GM19238 (cell line): ENCODE data around the gene NRDE2.
"Not testable (repeated sequence)": the region's sequence is repeated elsewhere in the genome, so short reads cannot be mapped to it uniquely, and the experiment has no call there.

Experiments used
- DNase-seq: peaks from one replicate; pipeline ENCODE4 v3.0.0; 2011; ENCODE audit warnings: low spot score; ENCODE audit not compliant: insufficient read length

NRDE2 gene

DNA sequence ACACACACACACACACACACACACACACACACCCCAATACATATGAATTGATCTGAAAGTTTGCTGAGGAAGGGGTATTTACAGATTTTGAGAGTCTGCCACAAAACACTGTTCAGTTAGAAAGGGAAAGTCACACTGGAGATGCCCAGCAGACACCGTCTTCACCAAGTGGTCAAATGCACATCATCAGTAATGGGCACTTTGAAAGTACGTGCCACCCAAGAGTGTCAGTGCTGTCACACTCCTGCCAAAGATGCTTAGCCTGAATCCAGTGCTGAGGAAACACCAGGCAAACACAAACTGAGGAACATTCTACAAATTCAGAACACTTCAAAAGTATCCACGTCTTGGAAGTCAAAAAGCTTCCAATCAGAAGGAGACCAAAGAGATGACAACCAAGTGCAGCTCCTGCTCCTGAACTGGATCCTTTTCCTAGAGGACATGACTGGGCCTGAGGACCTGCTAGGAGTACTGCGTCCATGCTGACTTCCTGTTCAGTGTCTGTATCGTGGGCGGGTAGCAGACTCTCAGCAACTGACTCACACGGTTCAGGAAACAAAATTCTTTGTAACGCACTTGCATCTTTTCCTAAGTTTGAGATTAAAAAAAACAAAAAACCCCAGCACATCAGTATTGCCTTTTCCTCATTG, 56.8 kb downstream of the NRDE2 start:
- no peak for DNase-seq

DNA sequence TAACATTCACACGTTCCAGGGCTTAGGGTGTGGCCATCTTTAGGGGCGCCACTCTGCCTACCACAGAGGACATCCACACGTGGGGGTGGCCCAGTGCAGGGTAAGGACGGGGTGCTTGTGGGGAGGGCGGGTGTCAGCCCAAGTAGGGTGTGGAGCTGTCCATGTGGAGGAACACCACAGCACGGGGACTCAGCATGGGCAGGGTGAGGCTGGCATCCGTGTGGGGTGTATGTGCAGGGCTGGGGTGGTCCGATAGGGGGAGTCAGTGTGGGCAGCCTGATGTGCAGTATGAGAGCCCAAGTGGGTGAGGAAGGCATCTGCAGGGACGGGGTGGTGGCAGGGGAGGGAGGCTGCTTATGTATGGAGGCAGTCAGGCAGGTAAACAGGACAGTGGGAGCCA, 57.7 kb downstream of the NRDE2 start:
- no peak for DNase-seq

DNA sequence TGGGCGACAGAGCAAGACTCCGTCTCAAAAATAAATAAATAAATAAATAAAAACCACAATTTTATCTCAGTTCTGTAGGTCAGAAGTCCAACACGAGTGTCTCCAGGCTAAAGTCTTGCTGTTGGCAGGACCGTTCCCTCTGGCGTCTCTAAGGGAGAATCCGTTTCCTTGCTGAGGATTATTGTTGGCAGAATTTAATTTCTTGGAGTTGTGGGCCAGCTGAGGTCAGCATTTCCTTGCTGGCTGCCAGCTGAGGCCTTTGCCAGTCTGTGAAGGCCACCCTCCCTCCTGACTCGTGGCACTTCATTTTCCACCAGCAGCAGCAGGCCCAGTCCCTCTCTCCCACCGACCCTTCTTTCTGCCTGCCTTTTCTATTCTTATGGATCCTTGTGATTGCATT, 58.2 kb downstream of the NRDE2 start:
- no peak for DNase-seq

DNA sequence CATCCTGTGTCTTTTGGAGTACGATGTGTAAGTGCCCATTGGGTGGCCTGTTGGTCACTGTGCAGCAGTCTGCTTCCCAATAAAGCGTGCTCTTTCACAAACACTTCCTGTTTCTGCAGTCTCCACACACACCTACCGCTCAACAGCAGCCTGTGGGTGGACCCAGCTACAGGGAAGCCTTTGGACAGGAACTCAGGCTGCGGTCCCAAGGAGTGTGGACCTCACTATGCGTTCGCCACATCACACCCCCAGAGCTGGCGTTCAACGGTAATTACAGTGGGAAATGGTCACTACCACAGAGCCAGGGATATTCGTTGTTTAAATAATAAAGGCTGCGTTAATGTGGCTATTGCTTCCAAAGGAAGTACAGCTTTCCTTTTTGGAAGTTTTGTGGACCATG, 59.2 kb downstream of the NRDE2 start:
- DNase-seq, result no peak

DNA sequence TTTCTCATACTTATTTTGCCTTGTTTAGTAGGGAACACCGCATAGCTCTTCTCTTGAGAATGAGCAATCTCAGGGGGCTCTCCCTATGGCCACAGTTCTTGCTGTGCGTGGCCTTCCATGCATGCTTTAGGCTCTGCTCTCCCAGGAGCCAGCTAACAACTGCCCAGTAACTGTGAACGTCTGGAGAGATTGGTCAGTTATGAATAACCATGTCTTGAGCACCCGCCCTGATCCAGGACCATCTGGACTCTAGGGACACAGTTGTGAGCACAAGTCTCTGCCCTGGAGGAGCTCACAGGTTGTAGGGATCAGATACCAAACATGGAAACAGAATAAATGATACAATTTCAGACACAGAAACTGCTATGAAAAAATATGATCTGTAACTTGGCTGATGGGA, 63.3 kb downstream of the NRDE2 start:
- DNase-seq, result no peak

DNA sequence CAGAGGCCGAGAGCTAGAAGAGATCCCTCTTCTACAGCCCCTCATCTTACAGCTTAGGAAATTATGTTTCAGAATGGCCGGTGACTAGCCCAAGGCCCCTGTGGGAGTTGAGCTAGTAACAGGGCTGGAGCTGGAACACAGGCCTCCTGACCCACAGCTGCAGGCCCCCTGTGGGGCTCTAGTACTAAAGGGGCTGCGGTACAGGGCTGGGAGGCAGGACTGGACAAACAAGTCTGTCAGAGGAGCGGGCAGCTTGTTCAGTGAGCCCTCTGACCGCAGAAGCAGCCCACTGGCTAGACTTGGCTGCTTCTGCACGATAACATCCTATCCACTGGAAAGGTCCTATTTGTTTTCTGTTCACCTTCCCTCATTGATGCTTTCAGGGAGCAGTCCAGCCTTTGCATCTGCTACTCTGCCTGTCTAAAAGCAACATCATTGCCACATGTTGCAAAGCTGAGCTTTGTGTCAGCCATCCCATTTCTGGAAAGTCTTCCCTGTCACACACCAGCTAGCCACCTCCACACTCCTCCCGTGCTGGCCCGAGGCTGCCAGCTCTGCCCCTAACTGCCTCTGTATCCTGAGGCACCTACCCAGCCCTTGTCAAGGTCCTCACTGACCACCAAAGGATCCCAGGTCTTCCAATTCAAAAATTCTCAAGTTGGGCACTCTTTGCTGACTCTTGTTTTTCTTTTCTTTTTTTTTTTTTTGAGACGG, 65.1 kb downstream of the NRDE2 start:
- DNase-seq, result no peak

DNA sequence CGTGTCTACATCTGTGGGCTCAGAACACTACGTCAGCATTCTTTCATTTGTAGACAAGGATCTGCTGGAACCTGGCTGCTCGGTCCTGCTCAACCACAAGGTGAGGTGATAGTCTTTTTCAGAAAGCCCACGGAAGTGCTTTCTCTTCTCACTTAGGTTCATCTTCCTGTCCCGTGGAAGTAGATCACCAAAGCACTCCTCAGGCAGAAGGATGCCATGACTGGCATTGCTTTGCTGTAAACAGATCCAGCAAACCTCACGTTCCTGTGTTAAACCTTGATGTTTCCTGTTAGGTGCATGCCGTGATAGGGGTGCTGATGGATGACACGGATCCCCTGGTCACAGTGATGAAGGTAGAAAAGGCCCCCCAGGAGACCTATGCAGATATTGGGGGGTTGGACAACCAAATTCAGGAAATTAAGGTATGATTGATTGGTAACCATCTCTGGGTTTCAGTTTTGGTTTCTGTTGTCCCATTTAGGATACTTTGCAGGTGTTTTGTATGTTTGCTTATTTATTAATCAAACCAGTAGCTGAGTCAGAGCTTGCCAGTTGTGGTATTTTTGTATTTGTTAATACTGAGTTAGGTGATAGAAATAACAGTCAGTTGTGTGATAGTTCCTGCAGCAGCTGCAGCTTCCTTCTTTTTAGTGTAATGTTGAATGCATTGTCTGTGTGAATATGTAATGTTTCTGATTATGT, 67.8 kb downstream of the NRDE2 start:
- DNase-seq, result no peak

DNA sequence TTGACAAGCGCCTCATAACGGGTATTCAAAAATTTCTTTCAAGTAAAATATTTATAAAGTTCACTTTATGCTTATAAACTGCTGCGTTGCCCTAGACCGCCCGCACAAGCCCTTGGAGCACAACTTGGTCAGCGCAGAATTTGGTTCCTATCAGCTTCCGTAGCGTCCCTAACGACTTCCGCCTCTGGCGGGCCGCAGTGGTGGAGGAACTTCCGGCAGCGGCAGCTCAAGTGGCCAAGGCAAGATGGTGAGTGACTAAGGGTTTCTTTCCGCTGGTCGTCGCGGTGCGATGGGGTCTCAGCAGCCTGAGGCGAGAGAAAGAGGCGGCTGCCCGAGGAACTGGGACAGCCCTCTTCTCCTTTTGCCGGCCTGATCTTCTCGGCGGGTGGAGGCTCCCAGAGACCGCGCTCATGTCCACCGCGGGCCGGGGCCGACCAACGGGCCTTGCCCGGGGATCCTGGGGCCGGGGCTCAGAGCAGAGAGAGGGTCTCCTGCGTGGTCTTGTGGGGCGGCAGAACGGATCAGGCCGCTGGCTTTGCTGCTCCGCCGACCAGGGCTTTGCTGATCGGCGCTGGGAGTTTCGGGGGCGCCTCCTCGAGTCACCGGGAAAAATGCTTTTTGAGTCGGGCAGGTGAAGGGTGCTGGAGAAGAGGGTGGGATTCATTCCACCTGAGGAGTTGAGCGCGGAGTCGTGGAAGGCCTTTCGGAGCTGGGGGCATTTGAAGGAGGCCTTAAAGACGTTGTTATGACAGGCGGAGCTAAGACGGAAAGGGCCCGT, 75.2 kb downstream of the NRDE2 start, which contains the start of gene PSMC1:
Gene PSMC1 (plus strand): TSS at position 200 of the 778 bp plus-strand sequence. CDS start 45 bp downstream, at position 245.
- DNase-seq, result peak; percentile 84

DNA sequence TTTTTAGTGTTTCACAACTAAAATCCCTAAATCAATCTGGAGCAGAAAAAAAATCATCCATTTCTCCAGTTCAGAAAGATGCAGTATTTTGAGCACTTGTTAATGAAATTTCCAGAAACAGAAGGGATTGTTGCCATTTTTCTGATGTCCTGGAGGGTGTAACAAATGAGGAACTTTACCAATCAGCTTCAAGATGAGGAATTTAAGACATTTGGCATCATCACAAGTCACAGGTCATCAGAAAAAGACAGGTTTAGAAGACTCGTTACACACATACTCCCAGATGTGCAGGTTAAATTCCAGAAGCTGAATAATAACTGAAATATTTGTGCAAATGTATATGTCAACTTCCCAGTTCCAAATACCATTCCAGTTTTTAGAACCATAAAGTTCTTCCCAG, 75.9 kb downstream of the NRDE2 start:
- no peak for DNase-seq

DNA sequence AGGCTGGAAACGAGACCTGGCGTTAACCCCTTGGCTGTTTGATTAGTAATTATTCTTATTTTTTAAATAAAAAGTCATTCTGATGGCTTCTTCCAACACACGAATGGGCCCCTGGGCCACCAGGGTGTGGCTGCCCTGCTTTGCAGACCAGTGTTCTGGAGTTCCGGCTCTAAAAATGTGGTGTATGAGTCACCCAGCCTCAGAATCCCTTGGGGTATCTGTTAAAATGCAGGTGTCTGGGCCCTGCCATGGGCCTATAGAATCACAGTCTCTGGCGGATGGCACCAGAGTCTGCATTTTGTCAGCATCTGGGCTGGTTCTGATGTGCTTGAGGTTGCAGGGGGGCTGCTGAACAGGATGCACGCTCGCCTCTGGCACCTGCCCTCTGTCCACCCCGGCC, 77.9 kb downstream of the NRDE2 start:
- no peak for DNase-seq

DNA sequence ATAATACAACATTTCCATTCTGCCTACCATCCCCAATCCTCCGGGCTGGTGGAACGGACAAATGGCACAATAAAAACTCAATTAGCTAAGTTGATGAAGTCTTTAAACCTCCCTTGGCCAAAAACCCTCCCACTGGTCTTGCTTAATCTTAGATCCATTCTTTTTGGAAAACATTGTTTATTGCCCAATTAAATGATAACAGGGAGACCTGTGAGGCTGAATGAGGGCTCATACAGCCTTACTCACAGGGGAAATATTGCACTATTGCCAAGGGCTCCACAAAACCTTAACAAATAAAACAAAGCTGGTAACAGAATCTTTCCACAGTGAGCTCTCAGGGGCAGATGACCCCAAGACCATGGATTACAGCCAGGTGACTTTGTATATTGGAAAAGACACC, 83.1 kb downstream of the NRDE2 start:
- no peak for DNase-seq

DNA sequence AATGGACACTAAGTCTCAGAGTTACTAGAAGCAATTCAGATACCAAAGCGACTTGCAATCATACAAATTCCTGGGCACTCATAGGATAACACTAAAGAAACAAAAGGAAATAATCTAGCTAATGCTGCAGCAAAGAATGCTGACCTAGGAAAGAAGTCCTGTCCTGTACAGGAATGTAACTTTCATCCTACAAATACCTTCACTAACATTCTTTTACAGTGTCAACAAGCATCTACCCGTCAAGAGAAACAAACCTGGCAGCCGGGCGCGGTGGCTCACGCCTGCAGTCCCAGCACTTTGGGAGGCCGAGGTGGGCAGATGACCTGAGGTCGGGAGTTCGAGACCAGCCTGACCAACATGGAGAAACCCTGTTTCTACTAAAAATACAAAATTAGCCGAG, 84.3 kb downstream of the NRDE2 start:
- not testable (repeated sequence) for DNase-seq

DNA sequence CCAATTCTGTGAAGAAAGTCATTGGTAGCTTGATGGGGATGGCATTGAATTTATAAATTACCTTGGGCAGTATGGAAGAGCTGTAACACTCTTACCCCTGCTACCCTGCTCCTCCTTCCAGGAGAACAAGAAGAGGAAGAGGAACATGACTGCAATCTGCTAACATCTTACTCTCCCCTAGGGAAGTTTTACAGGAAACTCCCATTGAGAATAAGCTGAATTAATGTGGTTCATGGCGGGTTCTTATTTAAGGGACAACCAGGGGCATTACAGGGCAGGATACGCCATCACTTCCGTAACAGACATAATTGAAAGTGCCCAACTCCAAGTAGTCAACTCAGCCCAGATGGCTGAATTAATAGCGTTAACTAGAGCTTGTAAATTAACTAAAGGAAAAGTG, 84.8 kb downstream of the NRDE2 start:
- DNase-seq, result no peak

DNA sequence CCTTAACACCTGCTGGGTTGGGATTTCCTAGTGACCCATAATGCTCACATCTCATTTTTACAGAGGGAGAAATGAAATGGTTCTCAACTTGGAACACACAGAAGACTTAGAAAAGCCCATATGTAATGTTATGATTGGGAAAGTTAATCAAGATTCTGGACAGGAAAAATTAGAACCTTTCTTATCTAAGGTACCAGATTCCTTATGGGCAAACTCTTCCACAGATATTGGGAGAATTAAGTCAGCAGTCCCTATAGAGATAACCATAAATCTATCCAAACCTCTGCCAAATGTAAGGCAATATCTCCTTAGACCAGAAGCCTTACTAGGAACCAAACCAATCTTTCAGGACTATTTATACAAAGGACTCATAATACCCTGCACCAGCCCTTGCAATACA, 89.3 kb downstream of the NRDE2 start:
- DNase-seq, result no peak

DNA sequence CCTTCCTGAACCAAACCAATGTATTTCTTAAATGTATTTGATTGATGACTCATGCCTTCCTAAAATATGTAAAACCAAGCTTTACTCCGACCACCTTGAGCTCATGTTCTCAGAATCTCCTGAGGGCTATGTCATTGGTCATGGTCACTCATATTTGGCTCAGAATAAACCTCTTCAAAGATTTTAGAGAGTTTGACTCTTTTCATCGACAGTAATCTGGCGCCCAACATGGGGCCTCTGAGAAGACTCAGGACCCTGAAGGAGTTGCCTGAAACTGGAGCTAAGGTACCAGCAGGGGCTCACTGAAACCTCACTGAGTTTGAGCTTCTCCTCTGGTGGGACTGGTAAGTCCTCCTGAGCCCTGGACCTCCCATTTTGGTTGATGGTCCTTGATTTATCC, 92.6 kb downstream of the NRDE2 start:
- DNase-seq, result no peak

DNA sequence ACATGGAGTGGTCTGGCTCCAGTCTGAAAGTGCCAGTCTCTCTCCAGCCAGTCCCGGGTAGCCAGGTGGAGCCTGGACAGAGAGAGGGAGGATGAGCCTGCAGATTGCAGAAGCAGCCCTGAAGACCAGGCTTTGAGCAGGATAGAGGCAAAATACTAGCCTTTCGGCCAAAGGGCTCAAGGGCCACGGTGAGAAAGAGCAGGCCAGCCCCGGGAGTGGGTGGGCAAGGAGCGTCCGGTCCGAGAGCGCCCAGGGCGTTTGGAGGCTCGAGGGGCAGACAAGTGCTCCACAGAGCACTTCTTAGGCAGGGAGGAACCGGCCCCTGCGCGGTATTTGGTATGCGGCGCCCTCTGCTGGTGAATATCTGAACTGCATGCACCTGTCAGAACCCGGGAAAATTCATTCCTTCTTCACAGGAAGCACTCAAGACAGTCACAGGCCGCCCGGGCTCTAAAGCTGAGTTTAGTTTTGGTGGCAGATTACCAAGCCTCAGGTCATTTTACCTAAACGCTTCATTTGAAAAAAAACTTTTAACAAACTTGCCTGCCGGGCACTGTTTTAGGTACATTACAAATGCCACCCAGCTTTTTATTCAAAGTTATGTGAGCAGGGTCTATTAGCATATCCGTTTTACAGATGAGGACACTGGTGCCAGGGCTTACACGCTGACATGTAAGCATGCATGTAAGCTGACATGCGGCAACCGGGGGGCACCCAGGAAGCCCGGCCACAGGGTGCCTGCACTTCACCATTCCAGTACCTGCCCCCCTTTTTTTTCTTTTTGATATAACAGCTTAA, 96.4 kb downstream of the NRDE2 start:
- DNase-seq, result peak; percentile 61

DNA sequence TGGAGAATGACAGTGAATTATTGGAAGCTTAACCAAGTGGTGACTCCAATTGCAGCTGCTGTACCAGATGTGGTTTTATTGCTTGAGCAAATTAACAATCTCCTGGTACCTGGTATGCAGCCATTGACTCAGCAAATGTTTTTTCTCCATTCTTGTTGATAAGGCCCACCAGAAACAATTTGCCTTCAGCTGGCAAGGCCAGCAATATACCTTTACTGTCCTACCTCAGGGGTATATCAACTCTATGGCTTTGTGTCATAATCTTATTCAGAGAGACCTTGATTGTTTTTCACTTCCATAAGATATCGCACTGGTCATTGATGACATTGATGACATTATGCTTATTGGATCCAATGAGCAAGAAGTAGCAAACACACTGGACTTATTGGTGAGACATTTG, 101.8 kb downstream of the NRDE2 start:
- not testable (repeated sequence) for DNase-seq

DNA sequence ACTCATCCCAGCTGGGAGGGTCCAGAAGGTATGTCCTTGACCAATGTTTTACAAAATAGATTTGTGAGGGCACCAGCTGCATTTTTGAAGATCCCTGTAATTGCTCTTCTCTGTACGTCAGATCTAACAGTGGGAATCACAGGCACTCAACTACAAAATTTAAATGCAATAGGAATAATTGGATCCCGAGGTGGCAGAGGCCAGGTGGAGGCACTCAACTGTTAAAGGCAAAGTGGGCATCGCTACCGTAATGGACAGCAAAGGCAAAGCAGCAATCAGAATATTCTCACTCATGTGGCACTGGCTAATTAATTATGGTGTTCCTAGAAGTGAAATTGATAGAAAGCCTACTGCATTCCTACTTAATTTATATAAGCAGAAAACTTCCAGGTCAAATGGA, 103.3 kb downstream of the NRDE2 start:
- no peak for DNase-seq
